ENCODE data around the gene BIRC7. TPM values are rescaled to one million over a fixed set of nuclear protein-coding genes. Genes with fewer than 3 reads are reported as not detected.

The BIRC7 gene
- polyA plus RNA-seq, 3 donors: 0.21 TPM; not detected in 2

- no peaks in the 10 kb centered on the region for H3K36me3 ChIP-seq (replicated peaks in 1 of 2; ENCODE audit: control insufficient read depth in 1 of 2, insufficient read depth in 2 of 2, low read length in 2 of 2)
- peaks cover 0 to 3% (median 0%) of the 10 kb centered on the region in 7 donors for H3K9me3 Mint-ChIP-seq
- no peak overlapping the region for H3K4me2 ChIP-seq (replicated peaks; ENCODE audit: extremely low read depth, low read length, poor library complexity, severe bottlenecking)
- no peak for DNase-seq
- no peaks in the 10 kb centered on the region for H4K20me1 ChIP-seq (ENCODE audit: insufficient read depth, low read length)
- H3K9me3 ChIP-seq (replicated peaks in 1 of 2; ENCODE audit: control insufficient read depth in 1 of 2, insufficient read depth in 1 of 2, low read length in 2 of 2): no peaks in the 10 kb centered on the region
- no peaks in the 10 kb centered on the region for H3K79me2 ChIP-seq (ENCODE audit: insufficient read depth, low read length)
- H3K4me3 ChIP-seq (replicated peaks in 1 of 3; ENCODE audit: low read depth in 2 of 3, low read length in 3 of 3): no peak overlapping the region
- intact Hi-C loops (cut with micrococcal nuclease): no loop called here
- peaks cover 5% of the 10 kb centered on the region for H3K4me1 Mint-ChIP-seq
- no peak overlapping the region for H3K9ac ChIP-seq (ENCODE audit: insufficient read depth, low read length, poor library complexity, severe bottlenecking)
- no peak for TF ChIP-seq CTCF (IDR thresholded peaks at IDR 0.05)
- H3K4me1 ChIP-seq (ENCODE audit: control insufficient read depth in 1 of 2, insufficient read depth in 2 of 2, low read length in 2 of 2): no peaks in the 10 kb centered on the region
- H3K36me3 Mint-ChIP-seq: no peaks in the 10 kb centered on the region
- H3K27ac ChIP-seq (ENCODE audit: low read depth in 1 of 2, low read length in 2 of 2): no peak overlapping the region
- H3K27ac Mint-ChIP-seq: no peak overlapping the region
- H3K27me3 ChIP-seq (ENCODE audit: control insufficient read depth in 2 of 2, insufficient read depth in 2 of 2, low read length in 2 of 2): peaks cover 0 to 5% of the 10 kb centered on the region in 2 donors
- H3K27me3 Mint-ChIP-seq (ENCODE audit: low read depth in 3 of 3): peaks cover 6 to 10% (median 9%) of the 10 kb centered on the region in 3 donors
- no peak overlapping the region for H2AFZ ChIP-seq (ENCODE audit: insufficient read depth, low read depth, low read length, poor library complexity, severe bottlenecking)
- no peak overlapping the region for H3K4me3 Mint-ChIP-seq
- WGBS (ENCODE audit: insufficient coverage): 86% methylated on average over 7 of the region's 10 CpGs
Observed at GRCh38 chr20:63238031-63238430, 2.3 kb downstream of the BIRC7 start.

GRCh38 chr20:63238514-63239125 is 2.9 kb downstream of the BIRC7 start:
- Histone ChIP-seq H3K4me3 (replicated peaks in 1 of 3; ENCODE audit: low read depth in 2 of 3, low read length in 3 of 3) (no peak overlapping the region), H3K36me3 (replicated peaks in 1 of 2; ENCODE audit: control insufficient read depth in 1 of 2, insufficient read depth in 2 of 2, low read length in 2 of 2) (no peaks in the 10 kb centered on the region), H3K27ac (ENCODE audit: low read depth in 1 of 2, low read length in 2 of 2) (no peak overlapping the region), H3K9ac (ENCODE audit: insufficient read depth, low read length, poor library complexity, severe bottlenecking) (no peak overlapping the region), H3K79me2 (ENCODE audit: insufficient read depth, low read length) (no peaks in the 10 kb centered on the region), H2AFZ (ENCODE audit: insufficient read depth, low read depth, low read length, poor library complexity, severe bottlenecking) (no peak overlapping the region), H3K9me3 (replicated peaks in 1 of 2; ENCODE audit: control insufficient read depth in 1 of 2, insufficient read depth in 1 of 2, low read length in 2 of 2) (no peaks in the 10 kb centered on the region), H4K20me1 (ENCODE audit: insufficient read depth, low read length) (no peaks in the 10 kb centered on the region), H3K4me1 (ENCODE audit: control insufficient read depth in 1 of 2, insufficient read depth in 2 of 2, low read length in 2 of 2) (no peaks in the 10 kb centered on the region), H3K27me3 (ENCODE audit: control insufficient read depth in 2 of 2, insufficient read depth in 2 of 2, low read length in 2 of 2) (peaks cover 0 to under 1% of the 10 kb centered on the region in 2 donors), H3K4me2 (replicated peaks; ENCODE audit: extremely low read depth, low read length, poor library complexity, severe bottlenecking) (no peak overlapping the region)
- no peak overlapping the region for H3K4me3 Mint-ChIP-seq
- peaks cover 5% of the 10 kb centered on the region for H3K4me1 Mint-ChIP-seq
- DNase-seq: no peak
- TF ChIP-seq CTCF (IDR thresholded peaks at IDR 0.05): no peak
- 89% methylated on average over 5 of the region's 16 CpGs for WGBS (ENCODE audit: insufficient coverage)
- H3K27ac Mint-ChIP-seq: no peak overlapping the region
- H3K9me3 Mint-ChIP-seq: peaks cover 0 to 3% (median 0%) of the 10 kb centered on the region in 7 donors
- H3K36me3 Mint-ChIP-seq: no peaks in the 10 kb centered on the region
- intact Hi-C loops (cut with micrococcal nuclease): no loop called here
- peaks cover 2 to 7% (median 5%) of the 10 kb centered on the region in 3 donors for H3K27me3 Mint-ChIP-seq (ENCODE audit: low read depth in 3 of 3)

Measured in CD14-positive monocyte (primary cell).